ENCODE data around the gene SRD5A1.

Gene SRD5A1

DNA sequence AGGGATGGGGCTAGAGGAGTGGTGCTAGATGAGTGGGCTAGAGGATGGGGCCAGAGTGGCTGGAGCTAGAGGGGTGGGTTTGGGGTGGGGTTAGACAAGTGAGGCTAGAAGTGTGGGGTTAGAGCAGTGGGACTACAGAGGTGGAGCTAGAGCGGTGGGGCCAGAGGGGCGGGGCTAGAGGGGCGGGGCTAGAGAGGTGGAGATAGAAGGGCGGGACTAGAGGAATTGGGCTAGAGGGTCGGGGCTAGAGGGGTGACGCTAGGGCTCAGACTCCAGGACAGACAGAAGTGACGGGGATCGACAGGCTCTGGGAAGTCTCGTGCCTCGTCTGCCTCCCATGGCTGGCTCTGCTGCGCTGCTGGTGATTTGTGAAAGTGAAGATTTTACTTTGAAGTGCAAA is 49.0 kb downstream of the SRD5A1 start:
- no peak for DNase-seq (ENCODE audit: low read depth in 1 of 2, low spot score in 1 of 2)

DNA sequence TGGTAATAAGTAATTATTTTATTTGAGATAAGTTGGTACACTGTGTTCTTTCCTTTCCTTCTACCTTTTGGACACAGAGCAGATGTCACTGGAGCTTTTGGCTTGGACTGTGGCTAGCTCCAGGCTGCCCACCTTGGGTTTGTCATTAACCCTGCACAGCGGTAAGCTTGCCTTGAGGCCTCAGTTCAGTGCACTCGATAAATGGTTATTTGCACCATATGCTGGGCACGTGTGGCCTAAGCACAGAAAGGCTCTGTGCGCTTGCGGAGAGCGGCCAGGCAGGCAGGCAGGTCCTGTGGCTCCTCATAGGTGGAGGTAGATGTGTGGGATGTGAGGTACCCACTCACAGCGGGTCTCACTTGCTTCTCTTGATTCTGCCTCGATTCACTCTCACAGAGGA is 50.0 kb downstream of the SRD5A1 start:
- DNase-seq (ENCODE audit: low read depth in 1 of 2, low spot score in 1 of 2) = no peak

DNA sequence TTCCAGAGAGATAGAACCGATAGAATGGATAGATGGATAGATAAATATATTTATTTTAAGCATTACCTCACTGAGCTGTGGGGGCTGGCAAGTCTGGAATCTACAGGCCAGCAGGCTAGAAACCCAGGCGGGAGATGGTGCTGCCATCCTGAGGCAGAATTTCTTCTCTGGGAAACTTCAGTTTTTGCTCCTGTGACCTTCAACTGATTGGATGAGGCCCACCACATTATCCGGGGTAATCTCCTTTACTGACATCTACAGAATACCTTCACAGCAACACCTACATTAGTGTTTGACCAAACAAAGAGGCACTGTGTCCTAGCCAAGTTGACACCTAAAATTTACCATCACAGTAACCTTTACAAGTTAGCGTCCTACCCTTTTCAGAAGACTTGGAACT is 50.8 kb downstream of the SRD5A1 start:
- no peak for DNase-seq (ENCODE audit: low read depth in 1 of 2, low spot score in 1 of 2)

DNA sequence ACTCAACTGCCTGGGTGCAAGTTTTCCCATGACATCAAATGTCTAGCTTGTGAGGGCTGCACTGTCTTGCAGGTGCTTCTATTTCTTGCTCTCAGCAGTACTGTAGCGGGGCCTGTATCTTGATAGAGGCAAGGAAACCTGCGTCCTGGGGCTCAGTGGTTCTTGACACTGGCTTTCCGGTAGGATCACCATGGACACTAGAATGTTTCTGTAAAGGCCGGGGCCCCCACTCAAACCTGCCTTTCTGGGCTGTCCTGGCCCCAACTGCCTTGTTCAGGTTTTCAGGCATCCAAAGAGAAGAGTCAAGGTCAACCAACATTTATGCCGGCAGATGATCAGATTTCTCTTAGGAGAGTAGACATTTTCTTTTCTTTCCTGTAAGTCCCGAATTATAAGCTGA is 53.3 kb downstream of the SRD5A1 start:
- DNase-seq (ENCODE audit: low read depth in 1 of 2, low spot score in 1 of 2) = no peak

DNA sequence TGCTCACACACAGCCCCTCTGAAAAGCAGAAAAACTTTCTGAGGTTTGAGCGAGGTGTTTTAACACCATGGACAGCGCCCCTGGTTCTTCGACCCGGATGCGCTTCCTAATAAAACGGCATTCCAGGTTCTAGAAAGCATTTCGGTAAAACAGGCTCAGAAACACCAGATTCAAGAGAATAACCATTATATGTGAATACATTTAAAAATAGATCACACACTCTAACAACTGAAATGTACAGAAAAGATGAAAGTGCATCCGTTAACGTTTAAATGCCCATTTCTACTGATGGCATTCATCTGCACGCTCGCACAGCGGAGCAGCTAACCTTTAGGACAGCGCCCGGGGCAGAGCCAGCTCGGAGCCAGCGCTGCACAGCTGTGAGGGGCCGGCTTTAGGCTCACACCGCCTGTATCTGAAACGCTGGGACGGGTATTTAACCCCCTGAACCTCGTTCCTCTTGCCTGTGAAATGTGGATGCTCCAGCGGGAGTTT is 53.7 kb downstream of the SRD5A1 start:
- DNase-seq (ENCODE audit: low read depth in 1 of 2, low spot score in 1 of 2) = no peak

DNA sequence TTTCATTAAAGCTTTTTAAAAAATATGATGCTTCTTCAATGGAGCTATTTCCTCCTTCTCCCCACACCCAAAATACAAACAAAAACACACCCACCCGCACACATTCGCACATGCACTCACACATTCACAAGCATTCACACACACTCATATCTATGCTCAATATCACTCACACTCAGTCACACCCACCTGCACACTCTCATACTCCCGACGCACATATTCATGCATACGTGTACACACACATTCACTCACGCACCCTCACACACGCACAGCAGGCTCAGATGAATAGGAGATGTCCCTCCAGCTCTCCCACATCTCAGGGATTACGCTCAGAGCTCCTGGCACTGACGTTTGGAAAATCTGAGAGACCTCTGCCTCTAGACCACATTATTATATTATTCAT is 54.3 kb downstream of the SRD5A1 start:
- no peak for DNase-seq (ENCODE audit: low read depth in 1 of 2, low spot score in 1 of 2)

DNA sequence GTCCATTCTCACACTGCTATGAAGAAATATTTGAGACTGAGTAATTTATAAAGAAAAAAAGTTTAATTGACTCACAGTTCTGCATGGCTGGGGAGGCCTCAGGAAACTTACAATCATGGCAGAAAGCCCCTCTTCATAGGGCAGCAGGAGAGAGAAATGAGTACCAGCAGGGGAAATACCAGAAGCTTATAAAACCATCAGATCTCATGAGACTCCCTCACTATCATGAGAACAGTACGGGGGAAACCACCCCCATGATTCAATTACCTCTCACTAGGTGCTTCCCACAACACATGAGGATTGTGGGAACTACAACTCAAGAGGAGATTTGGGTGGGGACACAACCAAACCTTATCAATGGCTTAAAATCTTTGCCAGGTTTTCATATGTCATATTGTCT is 59.7 kb downstream of the SRD5A1 start:
- no peak for DNase-seq (ENCODE audit: low read depth in 1 of 2, low spot score in 1 of 2)

DNA sequence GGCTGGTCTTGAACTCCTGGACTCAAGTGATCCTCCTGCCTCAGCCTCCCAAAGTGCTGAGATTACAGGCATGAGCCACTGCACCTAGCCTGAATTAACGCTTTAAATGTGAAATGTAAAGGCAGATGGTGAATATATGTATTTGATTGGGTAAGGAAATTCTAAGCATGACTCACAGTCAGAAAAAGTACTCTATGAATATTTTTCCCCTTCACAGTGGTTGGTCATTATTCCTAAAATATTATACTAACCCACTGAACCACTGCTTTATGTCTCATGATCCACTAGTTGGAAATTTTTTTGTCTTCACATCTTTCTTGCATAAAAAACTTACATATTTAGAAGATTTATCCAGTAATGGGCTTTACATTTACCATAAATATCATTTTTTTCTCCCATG is 65.5 kb downstream of the SRD5A1 start:
- DNase-seq (ENCODE audit: low read depth in 1 of 2, low spot score in 1 of 2) = no peak

DNA sequence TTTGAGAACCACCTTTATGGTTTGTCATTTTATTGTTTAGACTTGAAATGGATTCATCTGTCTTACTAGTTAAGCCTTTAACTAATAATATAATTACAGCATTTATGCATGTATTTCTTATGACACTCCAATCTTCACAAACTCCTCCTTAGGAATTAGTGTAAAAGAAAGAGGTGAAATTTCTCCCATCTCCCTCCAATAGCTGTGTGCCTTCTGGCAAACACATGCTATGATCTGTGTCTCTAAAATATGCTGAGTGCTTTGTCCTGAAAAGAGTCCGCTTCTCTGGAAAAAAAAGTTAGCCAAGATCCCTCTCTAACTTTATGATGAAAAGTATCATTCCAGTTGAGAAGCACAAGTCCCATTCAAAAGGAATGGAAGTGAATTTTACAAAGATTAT is 66.1 kb downstream of the SRD5A1 start:
- DNase-seq (ENCODE audit: low read depth in 1 of 2, low spot score in 1 of 2) = no peak

DNA sequence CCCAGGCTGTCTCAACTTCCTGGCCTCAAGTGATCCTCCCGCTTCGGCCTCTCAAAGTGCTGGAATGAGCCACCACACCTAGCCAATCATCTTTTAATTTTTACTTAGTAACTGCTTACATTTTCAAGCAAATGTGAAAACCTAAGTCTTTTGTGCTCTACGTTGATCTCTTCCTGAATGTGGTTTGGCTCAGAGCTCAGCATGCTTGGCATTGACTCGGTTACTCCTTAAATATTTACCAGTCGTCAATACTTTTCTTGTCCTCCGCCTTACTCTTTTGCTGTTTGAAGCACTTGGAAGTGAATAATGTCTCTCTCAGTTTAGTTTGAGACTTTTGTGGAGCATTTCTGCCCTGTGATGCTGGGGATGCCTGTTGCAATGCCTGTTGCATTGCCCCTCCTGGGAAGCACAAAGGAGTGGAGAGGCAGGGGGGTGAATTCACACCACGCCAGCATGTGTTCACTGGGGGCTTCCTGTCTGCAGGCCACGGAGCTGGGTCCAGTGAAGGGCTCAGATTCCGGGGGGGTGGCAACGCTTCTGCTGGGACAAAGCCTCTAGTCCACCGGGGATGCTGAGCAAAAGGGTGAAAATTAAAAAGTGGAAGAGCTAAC is 66.9 kb downstream of the SRD5A1 start:
- no peak for DNase-seq (ENCODE audit: low read depth in 1 of 2, low spot score in 1 of 2)

DNA sequence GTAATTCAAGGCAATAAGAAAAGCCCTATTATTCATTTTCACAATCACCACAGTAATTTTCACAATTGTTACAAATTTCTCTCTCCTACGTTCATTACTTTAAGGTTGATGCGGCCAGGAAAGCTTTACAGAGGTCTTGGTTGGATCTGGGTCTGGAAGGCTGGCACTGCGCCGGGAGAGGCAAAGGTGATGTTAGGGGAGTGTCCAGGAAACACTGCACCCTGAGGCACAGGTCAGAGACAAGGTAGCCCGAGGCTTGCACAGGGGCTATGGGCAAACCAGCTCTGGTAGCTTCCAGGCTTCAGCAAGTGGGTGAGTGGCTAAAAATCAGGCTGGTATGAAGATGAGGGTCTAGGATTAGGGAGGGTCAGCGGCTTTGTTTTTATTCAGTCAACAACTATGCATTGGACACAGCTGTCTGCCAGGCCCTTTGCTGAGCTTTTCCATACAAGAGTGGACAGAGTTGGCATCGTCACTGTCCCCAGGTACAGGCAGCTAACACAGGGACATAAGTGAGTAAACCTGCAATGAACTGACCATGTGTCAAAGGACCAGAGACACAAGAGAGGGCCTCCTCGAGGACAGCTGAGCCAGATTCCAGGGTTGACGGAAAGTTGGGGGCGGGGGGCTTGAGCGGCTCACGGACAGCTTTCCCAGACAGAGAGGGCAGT is 67.6 kb downstream of the SRD5A1 start:
- no peak for DNase-seq (ENCODE audit: low read depth in 1 of 2, low spot score in 1 of 2)

DNA sequence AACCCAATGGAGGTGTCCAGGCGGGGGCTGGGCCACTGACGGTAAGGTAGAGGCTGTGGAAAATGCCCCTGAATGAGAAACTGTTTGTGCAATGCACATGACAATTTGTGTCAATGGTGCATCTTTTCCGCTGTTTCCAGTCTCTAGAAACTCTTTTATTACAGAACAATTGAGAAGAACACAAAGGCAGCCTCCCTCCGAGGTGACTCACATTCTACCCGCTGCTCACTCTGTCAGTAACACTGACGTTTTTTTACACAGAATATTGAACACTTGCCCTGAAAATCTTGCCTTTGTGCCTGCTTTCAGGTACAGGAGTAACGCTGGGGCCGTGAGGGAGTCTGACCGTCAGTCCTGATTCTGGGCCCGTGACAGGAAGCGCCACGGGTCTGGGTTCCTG is 68.3 kb downstream of the SRD5A1 start:
- no peak for DNase-seq (ENCODE audit: low read depth in 1 of 2, low spot score in 1 of 2)

DNA sequence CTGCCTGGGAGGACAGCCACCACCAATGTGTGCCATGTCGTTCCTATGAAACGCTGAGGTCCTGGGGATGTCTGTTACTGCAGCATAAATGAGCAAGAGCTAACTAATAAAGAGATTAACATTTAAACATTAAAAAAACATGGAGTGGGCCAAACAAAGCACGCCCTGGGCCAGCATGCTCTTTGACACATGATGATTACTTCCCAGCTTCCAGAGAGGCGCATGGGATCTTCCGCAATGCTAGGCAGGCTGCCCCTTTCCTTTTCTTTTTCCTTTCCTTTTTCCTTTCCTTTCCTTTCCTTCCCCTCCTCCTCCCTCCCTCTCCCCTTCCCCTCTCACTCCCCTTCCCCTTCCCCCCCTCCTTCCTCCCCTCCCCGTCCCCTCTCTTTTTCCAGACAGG is 69.4 kb downstream of the SRD5A1 start:
- no peak for DNase-seq (ENCODE audit: low read depth in 1 of 2, low spot score in 1 of 2)

DNA sequence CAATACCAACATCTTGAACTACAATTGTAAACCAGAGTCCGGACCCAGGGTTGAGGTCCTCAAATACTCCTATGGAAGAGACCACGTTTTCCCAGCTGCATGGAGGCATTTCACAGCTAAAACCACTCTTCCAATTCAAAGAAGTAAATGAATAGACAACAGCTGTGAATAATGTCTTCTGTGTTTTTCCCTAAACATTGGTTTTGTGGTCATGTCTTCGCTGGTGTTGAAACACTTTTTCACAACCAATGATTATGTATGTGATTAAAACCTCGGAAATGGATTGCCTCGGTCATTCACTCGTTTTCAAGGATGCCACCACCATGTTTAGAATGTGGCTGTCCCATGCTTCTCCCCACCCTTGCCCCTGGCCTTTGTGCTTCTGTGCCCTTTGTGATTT is 70.6 kb downstream of the SRD5A1 start:
- no peak for DNase-seq (ENCODE audit: low read depth in 1 of 2, low spot score in 1 of 2)

DNA sequence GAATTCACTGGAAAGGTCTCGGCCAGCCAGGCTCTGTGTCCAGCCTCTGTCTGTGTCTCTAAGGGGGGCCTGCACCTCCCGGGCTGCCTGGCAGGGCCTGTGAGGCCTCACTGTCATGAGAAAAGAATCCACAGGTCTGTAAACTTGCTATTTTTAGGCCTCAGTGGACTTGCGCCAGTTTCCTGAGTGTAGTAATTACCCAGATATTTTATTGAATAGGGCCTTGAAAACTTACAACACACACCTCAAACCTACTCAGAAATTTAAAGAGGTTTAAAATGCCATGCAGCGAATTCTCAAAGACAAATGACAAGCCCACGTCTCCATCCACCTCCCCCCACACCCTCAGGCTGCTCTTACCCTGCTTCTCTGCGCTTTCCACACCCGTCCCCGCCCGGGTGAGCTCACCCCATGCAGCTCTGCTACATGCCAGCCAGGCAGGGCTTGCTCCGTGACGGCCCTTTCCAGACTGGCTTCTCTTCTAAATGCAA is 71.2 kb downstream of the SRD5A1 start:
- DNase-seq (ENCODE audit: low read depth in 1 of 2, low spot score in 1 of 2) = no peak

DNA sequence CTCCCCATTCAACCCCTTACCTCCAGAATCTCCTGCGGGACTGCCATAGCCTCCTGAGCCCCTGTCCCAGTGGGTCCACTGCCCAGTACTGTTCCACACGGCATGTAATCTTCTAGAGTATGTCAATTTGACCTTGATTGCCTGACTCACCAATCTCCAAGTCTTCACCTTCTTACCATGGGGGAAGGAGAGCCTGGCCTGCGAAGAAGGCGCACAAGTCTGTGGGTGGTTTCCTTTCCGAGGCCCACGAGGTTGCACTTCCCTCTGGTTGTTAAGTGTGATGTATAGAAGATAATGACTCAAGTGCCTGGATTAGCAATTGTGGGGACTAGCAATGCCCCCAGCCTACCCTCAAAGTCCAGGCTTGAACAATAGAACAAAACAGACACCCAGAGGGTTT is 71.8 kb downstream of the SRD5A1 start:
- no peak for DNase-seq (ENCODE audit: low read depth in 1 of 2, low spot score in 1 of 2)

DNA sequence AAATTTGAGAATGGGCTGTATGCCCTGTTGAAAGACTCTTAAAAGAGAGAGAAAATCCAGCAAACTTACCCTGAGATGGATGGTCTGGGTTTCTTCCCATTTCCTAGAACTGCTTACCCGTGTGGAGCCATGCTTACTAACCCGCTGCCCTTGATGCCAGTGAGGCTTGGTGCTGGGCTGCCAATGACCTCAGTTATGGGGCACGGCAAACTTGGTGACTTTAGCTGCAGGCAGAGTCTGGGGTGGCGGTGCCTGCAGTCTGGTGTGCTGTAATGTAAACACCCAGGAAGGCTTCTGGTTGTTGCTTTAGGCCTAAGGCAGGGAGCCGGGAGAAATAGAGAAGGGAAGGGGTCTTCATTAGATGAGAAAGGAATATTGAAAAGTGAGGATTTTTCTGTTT is 72.7 kb downstream of the SRD5A1 start:
- DNase-seq (ENCODE audit: low read depth in 1 of 2, low spot score in 1 of 2) = no peak

DNA sequence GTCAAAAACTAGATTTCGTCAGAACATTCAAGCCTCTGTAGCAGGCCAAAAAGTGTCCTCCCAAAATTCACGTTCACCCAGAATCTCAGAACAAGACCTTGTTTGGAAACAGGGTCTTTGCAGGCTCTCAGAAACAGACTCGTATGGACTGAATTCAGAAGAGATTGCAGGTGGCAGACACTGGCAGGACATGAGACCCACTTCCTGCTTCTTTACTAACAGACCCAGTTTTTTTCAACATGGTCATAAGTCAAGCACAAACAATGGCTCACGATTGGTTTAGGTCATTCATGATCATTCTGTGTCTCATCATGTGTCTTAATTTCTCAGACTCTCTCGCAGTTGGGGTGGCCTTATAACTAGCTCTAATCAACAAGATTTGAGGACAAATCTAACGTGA is 74.6 kb downstream of the SRD5A1 start:
- no peak for DNase-seq (ENCODE audit: low read depth in 1 of 2, low spot score in 1 of 2)

DNA sequence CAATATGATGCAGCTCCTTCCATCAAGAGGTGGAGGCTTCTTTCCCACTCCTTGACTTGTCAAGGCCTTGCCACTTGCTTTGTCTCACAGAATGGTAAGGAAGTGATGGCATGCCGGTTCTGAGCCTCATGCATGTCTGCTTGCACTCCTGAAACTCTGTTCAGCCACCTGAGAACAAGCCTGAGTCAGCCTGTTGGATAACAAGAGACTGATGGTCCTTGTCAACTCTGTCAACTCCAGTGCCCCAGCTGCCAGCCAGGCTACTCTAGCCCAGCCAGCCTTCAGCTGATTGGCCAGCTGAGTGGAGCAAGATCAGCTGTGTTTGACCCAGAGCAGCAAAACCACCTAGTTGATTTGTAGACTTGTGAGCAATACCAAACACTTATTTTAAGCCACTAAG is 75.6 kb downstream of the SRD5A1 start:
- DNase-seq (ENCODE audit: low read depth in 1 of 2, low spot score in 1 of 2) = no peak

DNA sequence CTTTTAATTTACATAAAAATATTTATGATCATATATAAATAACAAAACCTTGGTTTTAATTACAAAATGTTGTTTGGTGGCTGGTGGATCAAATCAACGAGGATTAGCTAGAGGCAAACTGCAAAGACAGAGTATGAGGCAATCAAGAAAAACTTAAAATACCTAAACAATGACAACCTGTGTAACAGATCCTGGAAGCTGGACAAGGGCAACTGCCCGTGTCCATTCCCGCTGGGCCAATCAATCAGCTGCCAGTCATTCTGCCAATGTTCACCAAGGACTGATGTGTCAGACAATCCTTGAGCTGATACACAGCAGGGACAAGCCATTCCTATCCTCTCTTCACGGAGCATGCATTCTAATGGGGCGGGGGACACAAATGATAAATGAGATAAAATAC is 76.8 kb downstream of the SRD5A1 start:
- no peak for DNase-seq (ENCODE audit: low read depth in 1 of 2, low spot score in 1 of 2)

DNA sequence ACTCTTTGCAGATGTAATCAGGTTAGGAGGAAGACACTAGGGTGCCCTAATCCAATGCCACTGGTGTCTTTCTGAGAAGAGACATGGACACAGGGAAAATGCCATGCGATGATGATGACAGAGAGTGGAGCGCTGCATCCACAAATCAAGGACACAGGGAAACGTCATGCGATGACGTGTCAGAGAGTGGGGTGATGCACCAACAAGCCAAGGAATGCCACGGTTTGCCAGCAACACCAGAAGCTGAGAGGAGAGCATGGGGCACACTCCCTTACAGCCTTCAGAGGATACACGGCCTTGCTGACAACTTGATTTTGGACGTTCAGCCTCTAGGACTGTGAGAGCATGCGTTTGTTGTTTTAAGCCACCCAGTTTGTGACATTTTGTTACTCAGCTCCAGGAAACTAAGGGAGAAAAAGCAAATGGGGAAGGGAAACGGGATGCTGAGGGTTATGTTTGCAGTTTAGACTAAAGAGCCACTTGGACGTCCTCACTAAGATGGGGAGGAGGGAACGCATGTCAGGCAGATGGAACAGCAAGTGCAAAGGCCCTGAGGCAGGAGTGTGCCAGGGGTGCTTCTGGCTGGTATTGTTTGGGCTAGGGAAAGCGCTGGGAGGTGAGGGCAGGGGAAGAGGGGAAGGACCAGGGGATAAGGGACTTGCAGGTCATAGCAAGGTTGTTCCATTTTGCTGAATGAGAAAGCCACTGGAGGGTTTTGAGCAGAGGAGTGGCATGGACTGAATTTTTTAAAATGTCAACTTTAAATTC is 77.5 kb downstream of the SRD5A1 start:
- DNase-seq (ENCODE audit: low read depth in 1 of 2, low spot score in 1 of 2) = no peak

DNA sequence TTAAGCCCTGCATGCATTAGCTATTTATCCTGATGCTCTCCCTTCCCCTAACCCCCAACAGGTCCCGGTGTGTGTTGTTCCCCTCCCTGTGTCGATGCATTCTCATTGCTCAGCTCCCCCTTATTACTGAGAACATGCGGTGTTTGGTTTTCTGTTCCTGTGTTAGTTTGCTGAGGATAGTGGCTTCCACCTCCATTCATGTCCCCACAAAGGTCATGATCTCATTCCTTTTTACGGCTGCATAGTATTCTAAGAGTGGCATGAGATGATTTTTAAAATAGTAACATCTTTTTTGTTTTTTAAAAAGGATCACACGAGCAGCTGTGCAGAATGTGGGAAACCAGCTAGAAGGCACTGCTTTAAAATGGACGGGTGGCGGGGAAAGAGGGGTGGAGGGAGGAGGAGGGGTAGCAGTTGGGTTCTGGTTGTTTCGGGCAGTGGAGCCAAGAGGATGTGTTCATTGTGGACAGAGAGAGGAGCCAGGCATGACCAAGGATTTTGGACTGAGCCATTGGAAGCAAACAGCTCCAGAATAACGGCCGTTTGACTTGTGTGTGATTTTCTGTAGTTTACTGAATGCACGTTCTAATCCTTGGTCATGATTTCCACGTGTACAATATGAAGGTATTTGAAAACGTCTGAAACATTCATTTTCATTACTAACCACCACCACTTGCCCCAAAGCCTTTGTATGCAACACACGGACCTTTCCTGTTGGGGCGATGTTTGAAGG is 78.3 kb downstream of the SRD5A1 start:
- DNase-seq (ENCODE audit: low read depth in 1 of 2, low spot score in 1 of 2) = no peak

All from activated T-helper 1 cell treated with anti-CD3 and anti-CD28 coated beads, Interleukin-2, amount 50 U/mL, for 16 hours (primary cell).